Epidermal melanocyte (primary cell): ENCODE results near the gene DDN.
A peak's percentile ranks its signal among the peaks of the same experiment; 100 is the strongest.

Source experiments
- DNase-seq: peaks from one replicate; pipeline ENCODE4 v3.0.0; 2011; ENCODE audit warnings: low spot score; ENCODE audit not compliant: insufficient read length

DDN gene

GRCh38 chr12:48967991-48968390 is 31.2 kb downstream of the DDN start:
- no peak for DNase-seq

DNA sequence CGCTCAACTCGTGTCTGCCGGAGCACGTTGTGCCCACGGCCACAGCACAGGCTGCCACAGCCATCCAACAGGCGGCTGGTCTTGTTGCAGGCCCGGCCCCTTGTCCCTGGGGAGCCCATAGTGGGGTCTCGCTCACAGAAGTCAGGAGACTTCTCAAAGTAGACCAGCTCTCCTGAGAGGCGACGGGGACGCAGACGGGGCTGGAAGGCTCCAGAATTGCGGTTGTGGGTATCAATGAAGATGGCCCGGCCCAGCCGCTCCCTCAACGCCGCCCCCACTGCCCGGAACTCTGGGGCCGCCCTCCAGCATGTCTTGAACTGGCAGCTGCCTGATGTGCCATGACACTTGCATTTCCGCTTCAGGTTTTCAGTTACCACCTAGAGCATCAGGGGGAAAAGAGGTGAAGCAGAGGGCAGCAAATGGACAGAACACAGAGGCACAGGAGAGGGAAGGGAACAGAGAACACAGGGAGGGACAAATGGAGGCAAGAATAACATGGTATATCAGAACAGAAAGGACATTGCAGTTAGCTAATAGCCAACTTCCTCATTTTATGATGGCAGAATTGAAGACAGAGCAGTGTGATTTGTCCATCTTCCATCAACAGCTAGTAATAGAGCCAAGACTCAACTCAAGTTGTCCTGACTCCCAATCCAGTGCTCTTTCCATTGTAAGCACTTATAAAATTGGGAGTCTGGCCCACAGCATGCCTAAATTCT is 32.8 kb downstream of the DDN start:
- no peak for DNase-seq

DNA sequence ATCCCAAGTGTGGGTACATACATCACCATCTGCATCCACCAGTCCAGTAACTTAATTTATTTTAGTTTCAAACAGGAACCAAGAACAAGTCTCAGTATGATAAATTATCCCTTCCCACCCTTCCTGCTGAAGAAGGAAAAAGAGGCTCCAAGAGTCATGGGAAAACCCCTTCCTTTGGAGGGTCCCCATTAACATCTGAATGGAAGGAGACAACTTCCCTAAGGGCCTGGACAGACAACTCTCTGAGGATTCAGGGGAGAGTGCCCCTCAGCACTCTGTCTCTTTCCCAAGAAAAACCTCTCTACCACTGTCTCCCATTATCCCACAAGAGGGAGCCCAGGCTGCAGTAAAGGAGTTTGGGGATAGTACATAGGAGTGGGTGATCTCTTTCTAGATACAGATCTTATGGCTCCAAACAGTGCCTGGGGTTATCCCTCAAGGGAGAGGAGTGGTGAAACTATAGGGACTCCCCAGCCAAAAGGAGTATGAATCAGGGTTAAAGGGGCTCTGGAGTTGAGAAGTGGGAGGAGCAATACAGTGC is 33.8 kb downstream of the DDN start:
- DNase-seq: no peak

GRCh38 chr12:48961801-48962200 is 37.4 kb downstream of the DDN start:
- DNase-seq: no peak

DNA sequence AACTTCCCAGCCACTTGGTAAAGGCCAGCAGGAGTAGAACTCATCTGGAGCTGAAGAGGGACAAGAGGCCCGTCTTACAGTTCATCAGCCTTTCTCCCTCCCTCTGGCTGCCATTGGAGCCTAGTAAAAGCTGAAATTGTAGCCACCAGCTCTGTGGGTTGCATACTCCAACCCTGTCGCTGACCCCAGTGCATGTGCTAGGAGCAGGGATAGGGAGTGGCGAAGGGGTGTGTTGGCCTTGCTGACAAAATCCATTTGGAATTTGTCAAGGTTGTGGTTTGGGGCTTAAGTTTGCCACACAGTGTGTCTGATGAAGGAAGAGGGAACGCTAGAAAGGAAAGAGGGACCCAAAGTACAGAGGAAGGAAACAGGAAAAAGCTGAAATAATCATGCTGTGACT is 37.8 kb downstream of the DDN start:
- DNase-seq: no peak

DNA sequence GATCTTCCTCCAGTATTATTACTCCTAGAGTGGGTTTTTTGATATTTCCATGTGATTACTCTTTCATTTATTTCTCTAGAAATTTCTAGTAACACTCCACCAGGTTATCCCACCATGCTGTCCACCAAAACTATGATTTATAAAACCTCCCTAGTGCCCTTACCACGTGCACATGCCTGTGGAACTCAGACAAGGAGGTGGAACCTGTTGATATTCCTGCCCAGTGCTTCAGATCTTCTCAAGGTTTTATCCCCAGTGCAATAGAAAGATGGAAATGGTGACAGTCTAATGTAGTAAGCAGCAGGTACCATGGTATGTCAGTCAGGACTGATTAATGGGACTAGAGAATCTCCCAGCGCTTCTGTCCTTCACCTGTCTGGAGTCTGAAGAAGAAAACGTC is 38.3 kb downstream of the DDN start:
- DNase-seq: no peak

- no peak for DNase-seq
These were observed 41.2 kb downstream of the DDN start for GRCh38 chr12:48958049-48958388.

- DNase-seq: peak; percentile 92
These were observed 41.8 kb downstream of the DDN start, which contains the start of gene ARF3 for GRCh38 chr12:48957141-48958048. Gene ARF3 (minus strand): TSS chr12:48957487. CDS start chr12:48941095, 16,392 bp downstream.

GRCh38 chr12:48956279-48957140 is 42.7 kb downstream of the DDN start:
- peak; percentile 96 for DNase-seq

DNA sequence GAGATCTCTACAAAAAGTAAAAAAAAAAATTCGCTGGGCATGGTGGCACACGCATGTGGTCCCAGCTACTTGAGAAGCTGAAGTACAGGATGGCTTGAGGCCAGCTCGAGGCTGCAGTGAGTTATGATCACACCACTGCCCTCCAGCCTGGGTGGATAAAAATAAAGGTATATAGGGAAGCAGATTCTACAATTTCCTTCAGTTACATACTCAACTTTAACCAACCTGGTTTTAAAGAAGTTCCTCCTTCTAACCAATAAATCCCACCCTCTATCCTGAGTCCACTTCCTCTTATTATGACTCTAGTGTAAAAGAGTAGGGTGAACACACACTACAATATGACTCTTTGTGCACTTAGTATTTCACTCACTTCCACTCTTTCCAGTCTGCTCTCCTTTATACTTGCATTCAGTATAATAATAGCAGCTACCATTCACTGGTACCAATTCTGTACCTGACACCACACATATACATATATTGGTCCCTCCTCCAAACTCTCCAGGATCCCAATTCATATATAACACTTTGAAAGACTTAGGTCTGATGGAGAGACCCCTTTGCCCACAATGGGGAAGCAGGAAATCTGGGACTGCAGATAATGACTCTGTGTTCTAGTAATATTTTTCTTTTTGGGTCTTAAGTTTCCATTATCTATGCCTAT is 44.2 kb downstream of the DDN start:
- DNase-seq: no peak

- no peak for DNase-seq
These were observed 45.1 kb downstream of the DDN start for GRCh38 chr12:48954061-48954460.

DNA sequence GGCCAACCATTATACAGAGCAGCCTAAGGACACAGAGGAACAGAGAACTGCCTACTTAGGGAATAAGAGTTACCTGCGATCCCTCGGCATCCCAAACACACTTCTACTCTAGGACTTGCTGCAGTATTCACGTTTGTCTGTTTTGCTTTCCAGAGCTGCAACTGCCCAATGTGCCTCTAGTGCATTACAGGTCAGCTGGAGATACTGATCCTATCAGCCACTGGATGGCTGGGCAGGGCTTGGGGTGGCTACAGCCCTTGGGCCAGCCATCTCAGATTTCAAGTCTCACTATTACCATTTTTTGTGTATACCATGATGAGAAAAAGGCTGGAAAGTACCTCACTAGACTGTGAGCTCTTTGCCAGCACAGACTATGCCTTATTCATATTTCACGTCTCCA is 46.5 kb downstream of the DDN start:
- no peak for DNase-seq

DNA sequence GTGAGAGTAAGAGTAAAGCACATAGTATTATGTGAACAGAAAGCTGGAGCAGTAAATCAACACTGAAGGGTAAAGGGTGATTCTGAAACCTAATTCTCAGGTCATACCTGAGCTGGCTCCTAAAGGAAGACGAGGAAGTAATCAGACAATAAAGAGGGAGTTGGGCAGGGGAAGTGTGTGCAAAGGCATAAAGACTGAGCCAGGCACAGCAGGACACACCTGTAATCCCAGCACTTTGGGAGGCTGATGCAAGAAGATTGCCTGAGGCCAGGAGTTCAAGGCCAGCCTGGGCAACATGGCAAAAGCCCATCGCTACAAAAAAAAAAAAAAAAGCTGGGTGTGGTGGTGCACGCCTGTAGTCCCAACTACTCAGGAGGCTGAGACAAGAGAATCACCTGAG is 51.4 kb downstream of the DDN start:
- DNase-seq: no peak

GRCh38 chr12:48946943-48947342 is 52.2 kb downstream of the DDN start:
- no peak for DNase-seq

GRCh38 chr12:48946205-48946604 is 53.0 kb downstream of the DDN start:
- DNase-seq: no peak
